GM12878 (cell line): ENCODE measurements around the gene SHMT2. TPM values are rescaled to one million over a fixed set of nuclear protein-coding genes. Genes with fewer than 3 reads are reported as not detected.
"Not testable (repeated sequence)": the region's sequence is repeated elsewhere in the genome, so short reads cannot be mapped to it uniquely, and the experiment has no call there.

Source experiments
- ATAC-seq: fragments of 200-7000 bp; cut with Tn5 transposase; 3 replicates; pipeline ENCODE4 v1.9.1; 2020; ENCODE audit warnings: mild to moderate bottlenecking, moderate library complexity
- BruUV-seq: library from RNA; stranded (reverse); fragments of 400-500 nt; replicated peaks from 2 replicates; lab custom pipeline; 2021; lab: Mats Ljungman, UMichigan
- CTCF ChIA-PET: fragments of 300-600 bp; sonication (Branson Sonifier 250); formaldehyde crosslinking; extraction: SDS; loops from one replicate; lab custom pipeline; 2021; ENCODE audit warnings: inconsistent platforms; lab: Yijun Ruan, JAX
- POLR2A ChIA-PET: fragments of 350-600 bp; formaldehyde crosslinking; extraction: SDS; loops from one replicate; lab custom pipeline; 2021; ENCODE audit warnings: inconsistent platforms; lab: Charles Lee
- RAD21 ChIA-PET: fragments of 300-600 bp; sonication (Branson Sonifier 250); formaldehyde crosslinking; loops from one replicate; lab custom pipeline; 2023; ENCODE audit warnings: antibody characterized with exemption; ENCODE audit not compliant: unreplicated experiment; lab: Charles Lee
- SMC1A ChIA-PET: fragments of 300-600 bp; sonication (Branson Sonifier 250); formaldehyde crosslinking; loops from one replicate; lab custom pipeline; 2023; ENCODE audit not compliant: unreplicated experiment, uncharacterized antibody; lab: Charles Lee
- DNase-seq: peaks from one replicate; pipeline ENCODE4 v3.0.0-alpha.2; 2011; ENCODE audit warnings: low read depth, low spot score
- FAIRE-seq: peaks from 3 replicates; lab custom pipeline; 2011; peaks lifted over from hg19 to GRCh38; lab: Jason Lieb, UNC
- H2AFZ ChIP-seq: 2 replicates; pipeline ENCODE4 v1.6.0; 2011; ENCODE audit warnings: low read depth, low read length, control low read depth; ENCODE audit not compliant: control insufficient read depth
- H3K27ac ChIP-seq: 2 replicates; pipeline ENCODE4 v1.5.1; 2011; ENCODE audit warnings: control low read depth; ENCODE audit not compliant: control insufficient read depth, insufficient read depth
- H3K27me3 ChIP-seq, 2 experiments: replicated peaks in 1 of 2; 2 replicates each; pipeline versions ENCODE4 v1.6.0 to v1.6.1; 2011; ENCODE audit warnings: low read length in 1 of 2; ENCODE audit not compliant: control insufficient read depth in 2 of 2, insufficient read depth in 2 of 2
- H3K36me3 ChIP-seq, 2 experiments: 2 replicates each; pipeline ENCODE4 v1.5.1; 2011; ENCODE audit warnings: low read length in 1 of 2; ENCODE audit not compliant: control insufficient read depth in 2 of 2, insufficient read depth in 2 of 2
- H3K4me1 ChIP-seq: 2 replicates; pipeline ENCODE4 v1.6.1; 2011; ENCODE audit warnings: mild to moderate bottlenecking, low read length, moderate library complexity, mixed read lengths; ENCODE audit not compliant: control insufficient read depth, insufficient read depth
- H3K4me2 ChIP-seq: 2 replicates; pipeline ENCODE4 v1.6.0; 2011; ENCODE audit warnings: control low read depth; ENCODE audit not compliant: control insufficient read depth, insufficient read depth
- H3K4me3 ChIP-seq: fragments of 200-600 bp; sonication (generic); 2 replicates; pipeline ENCODE4 v1.5.1; 2016
- H3K79me2 ChIP-seq: 2 replicates; pipeline ENCODE4 v1.6.0; 2011; ENCODE audit warnings: low read length; ENCODE audit not compliant: control insufficient read depth, insufficient read depth
- H3K9ac ChIP-seq: 2 replicates; pipeline ENCODE4 v1.8.0; 2011; ENCODE audit warnings: low read length, control low read depth, mixed read lengths; ENCODE audit not compliant: control insufficient read depth, insufficient read depth
- H3K9me3 ChIP-seq: replicated peaks from 3 replicates; pipeline ENCODE4 v1.5.1; 2011; ENCODE audit warnings: mild to moderate bottlenecking, low read length; ENCODE audit not compliant: control insufficient read depth, insufficient read depth
- H4K20me1 ChIP-seq: 2 replicates; pipeline ENCODE4 v1.6.0; 2011; ENCODE audit not compliant: control insufficient read depth, insufficient read depth
- CHD2 ChIP-seq: IDR thresholded peaks from 2 replicates; pipeline ENCODE4 v1.6.1; 2011; ENCODE audit warnings: low read depth, low read length, improper control_type of control experiment, borderline replicate concordance
- EP300 ChIP-seq, 2 experiments: fragments of 150-350 bp in 1 of 2; IDR thresholded peaks; 2 replicates each; pipeline ENCODE4 v1.6.1; 2011 to 2012; ENCODE audit warnings: low read depth in 2 of 2, low read length in 2 of 2, borderline replicate concordance in 1 of 2, improper control_type of control experiment in 1 of 2, inconsistent platforms in 1 of 2; ENCODE audit not compliant: control insufficient read depth in 1 of 2
- IKZF2 ChIP-seq, 2 experiments: fragments of 450-650 bp; IDR thresholded peaks; 2 replicates each; pipeline ENCODE4 v1.6.1; 2017; ENCODE audit warnings: mild to moderate bottlenecking in 2 of 2, moderate library complexity in 2 of 2
- PML ChIP-seq: IDR thresholded peaks from 2 replicates; pipeline ENCODE4 v1.6.1; 2012; ENCODE audit warnings: low read length, inconsistent platforms
- SP1 ChIP-seq: IDR thresholded peaks from one replicate; pipeline ENCODE4 v1.6.1; 2011; ENCODE audit warnings: low read depth, low read length
- WGBS: methylation state at CpG from one replicate; pipeline ENCODE4 v1.1.6; 2016; ENCODE audit warnings: low lambda C conversion rate; ENCODE audit not compliant: insufficient replicate concordance, insufficient coverage; ENCODE audit errors: missing lambda C conversion rate; 5-methylcytosine and 5-hydroxymethylcytosine counted together
- in situ Hi-C: fragments of 300-500 bp; cut with MboI; formaldehyde crosslinking; loops from 9 replicates; pipeline ENCODE4 v1.14.3; 2018; ENCODE audit warnings: mixed read lengths
- intact Hi-C: fragments of 100-400 bp; cut with micrococcal nuclease; formaldehyde crosslinking; loops from one replicate; pipeline ENCODE4 v1.14.2; 2022; ENCODE audit not compliant: unreplicated experiment
- microRNA counts: library from miRNA; unstranded; fragments of <30 nt; microRNA quantifications from one replicate; lab custom pipeline; 2016
- microRNA-seq: library from miRNA; unstranded; fragments of <30 nt; microRNA quantifications from one replicate; pipeline ENCODE4, GENCODE V29; 2018
- polyA plus RNA-seq, 11 experiments: library from polyadenylated mRNA; depleted of rRNA in 4 of 11; unstranded in 6 of 11; stranded (reverse) in 5 of 11; fragments of >200 nt; fragmentation: Nextera tagmentation in 4 of 11; fragmentation: Illumina TruSeq in 1 of 11; extraction: Ambion mirVana in 4 of 11; extraction: Trizol in 1 of 11; gene quantifications; 1 replicate in 1 of 11; 2 replicates in 10 of 11; pipeline versions ENCODE4 v1.2.1 to v1.2.3, GENCODE V29; 2011 to 2016; ENCODE audit warnings: inconsistent platforms in 2 of 11, missing spikeins in 2 of 11, low read depth in 1 of 11
- small RNA-seq: library from RNA; depleted of rRNA; stranded (forward); fragments of <200 nt; gene quantifications from one replicate; pipeline ENCODE3, GENCODE V24; 2014
- total RNA-seq, 4 experiments: library from RNA; depleted of rRNA in 3 of 4; stranded (reverse); fragments of >200 nt in 3 of 4; fragmentation: Illumina TruSeq in 1 of 4; extraction: Trizol in 1 of 4; gene quantifications; 2 replicates each; pipeline versions ENCODE4 v1.2.1 to v1.2.3, GENCODE V29; 2013 to 2021
- TF ChIP-seq, protein P1 (sequence below): IDR thresholded peaks from 2 replicates; pipeline ENCODE4 v1.6.1; 2012; ENCODE audit warnings: mild to moderate bottlenecking, low read depth, low read length

SHMT2 gene
- total and polyA plus RNA-seq, 10 of the 15 experiments (the other 5 are each of a cell fraction or from before 2014, with no cell fraction given), result 57.0 to 292 (median 186) TPM

DNA sequence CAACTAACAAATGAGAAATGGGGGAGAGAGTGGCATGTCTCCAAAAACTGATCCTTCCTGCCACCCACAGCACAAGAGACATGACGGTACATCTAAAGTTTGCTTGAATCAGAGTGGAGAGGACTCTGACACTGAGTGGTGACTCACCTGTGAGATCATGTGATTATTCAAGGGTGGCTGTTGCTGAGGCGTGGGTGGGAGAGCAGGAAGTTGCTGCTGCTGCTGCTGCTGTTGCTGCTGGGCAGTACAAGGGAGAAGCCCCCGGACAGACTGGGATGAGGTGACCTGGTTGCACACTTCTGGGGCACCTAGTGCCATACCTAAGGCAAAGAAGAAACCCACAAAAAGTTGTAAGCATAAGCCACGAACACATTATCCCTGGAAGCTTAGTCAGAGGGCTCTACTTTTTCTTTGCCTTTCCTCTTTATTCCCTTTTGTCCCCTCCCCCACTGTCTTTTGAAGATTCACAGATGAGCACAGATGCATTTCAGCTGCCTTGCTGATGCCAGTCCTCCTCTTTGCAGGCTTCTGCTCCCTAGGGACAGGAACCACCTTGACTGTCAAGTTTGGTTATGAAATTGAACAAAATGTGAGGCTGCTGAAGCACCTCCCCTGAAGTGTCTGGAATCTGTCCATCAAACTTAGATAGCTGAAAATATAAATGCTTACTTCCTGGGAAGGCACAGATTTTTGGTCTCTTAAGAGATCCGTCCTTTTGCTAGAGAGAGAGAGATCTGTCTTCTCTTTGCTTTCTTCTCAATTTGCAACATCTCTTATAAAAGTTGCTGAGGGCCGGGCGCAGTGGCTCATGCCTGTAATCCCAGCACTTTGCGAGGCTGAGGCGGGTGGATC, 50.9 kb downstream of the SHMT2 start (continued):
- TF ChIP-seq IKZF2 (IDR thresholded peaks at IDR 0.05) (peak; percentile 47 to 72; a peak in 3 of 4 replicates), EP300 (IDR thresholded peaks at IDR 0.05; ENCODE audit: borderline replicate concordance in 1 of 2, control insufficient read depth in 1 of 2, low read depth in 2 of 2, low read length in 2 of 2) (0 out of 4 replicates have a peak, but pooled peaks of 1 of the 2 experiments have one; percentile 6), CHD2 (0 out of 2 replicates have a peak, but pooled peaks have one; percentile 13), SP1 (peak; percentile 52), PML (0 out of 2 replicates have a peak, but pooled peaks have one; percentile 41)
- TF ChIP-seq, protein P1, sequence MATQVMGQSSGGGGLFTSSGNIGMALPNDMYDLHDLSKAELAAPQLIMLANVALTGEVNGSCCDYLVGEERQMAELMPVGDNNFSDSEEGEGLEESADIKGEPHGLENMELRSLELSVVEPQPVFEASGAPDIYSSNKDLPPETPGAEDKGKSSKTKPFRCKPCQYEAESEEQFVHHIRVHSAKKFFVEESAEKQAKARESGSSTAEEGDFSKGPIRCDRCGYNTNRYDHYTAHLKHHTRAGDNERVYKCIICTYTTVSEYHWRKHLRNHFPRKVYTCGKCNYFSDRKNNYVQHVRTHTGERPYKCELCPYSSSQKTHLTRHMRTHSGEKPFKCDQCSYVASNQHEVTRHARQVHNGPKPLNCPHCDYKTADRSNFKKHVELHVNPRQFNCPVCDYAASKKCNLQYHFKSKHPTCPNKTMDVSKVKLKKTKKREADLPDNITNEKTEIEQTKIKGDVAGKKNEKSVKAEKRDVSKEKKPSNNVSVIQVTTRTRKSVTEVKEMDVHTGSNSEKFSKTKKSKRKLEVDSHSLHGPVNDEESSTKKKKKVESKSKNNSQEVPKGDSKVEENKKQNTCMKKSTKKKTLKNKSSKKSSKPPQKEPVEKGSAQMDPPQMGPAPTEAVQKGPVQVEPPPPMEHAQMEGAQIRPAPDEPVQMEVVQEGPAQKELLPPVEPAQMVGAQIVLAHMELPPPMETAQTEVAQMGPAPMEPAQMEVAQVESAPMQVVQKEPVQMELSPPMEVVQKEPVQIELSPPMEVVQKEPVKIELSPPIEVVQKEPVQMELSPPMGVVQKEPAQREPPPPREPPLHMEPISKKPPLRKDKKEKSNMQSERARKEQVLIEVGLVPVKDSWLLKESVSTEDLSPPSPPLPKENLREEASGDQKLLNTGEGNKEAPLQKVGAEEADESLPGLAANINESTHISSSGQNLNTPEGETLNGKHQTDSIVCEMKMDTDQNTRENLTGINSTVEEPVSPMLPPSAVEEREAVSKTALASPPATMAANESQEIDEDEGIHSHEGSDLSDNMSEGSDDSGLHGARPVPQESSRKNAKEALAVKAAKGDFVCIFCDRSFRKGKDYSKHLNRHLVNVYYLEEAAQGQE, result 0 out of 2 replicates have a peak, but pooled peaks have one; percentile 10

DNA sequence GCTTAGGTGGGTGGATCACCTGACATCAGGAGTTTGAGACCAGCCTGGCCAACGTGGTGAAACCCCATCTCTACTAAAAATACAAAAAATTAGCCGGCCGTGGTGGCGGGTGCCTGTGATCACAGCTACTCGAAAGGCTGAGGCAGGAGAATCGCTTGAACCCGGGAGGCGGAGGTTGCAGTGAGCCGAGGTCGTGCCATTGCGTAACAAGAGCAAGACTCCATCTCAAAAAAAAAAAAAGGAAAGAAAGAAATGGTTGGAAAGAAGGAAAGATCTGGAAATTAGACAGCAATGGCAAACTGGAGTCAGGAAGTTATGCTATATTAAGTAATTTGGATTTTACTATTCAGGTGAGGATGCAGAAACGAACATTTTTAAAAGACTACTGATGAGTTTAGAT, 52.6 kb downstream of the SHMT2 start:
- in situ Hi-C loops, intact Hi-C loops: not testable (repeated sequence)

More for the DNA sequence above, 52.6 kb downstream of the SHMT2 start:
- H3K27me3 ChIP-seq, H3K9me3 ChIP-seq, DNase-seq, H3K4me3 ChIP-seq, H3K27ac ChIP-seq, FAIRE-seq, H4K20me1 ChIP-seq, H3K4me2 ChIP-seq, RAD21 ChIA-PET, H3K79me2 ChIP-seq, H2AFZ ChIP-seq, H3K9ac ChIP-seq, BruUV-seq, ATAC-seq, H3K36me3 ChIP-seq: not testable (repeated sequence)
- ChIA-PET SMC1A (interaction anchor here (1.8 kb wide), 1 partner anchor 171 kb away, joined by 8 read pairs; no protein-coding TSS in a partner anchor), CTCF (interaction anchor here (1.1 to 3.9 kb wide), 2 partner anchors 136 to 171 kb away, joined by 3 to 25 read pairs; partner anchors contain the start of gene INHBE), POLR2A (interaction anchor here (0.7 to 1.2 kb wide), 2 partner anchors 11 to 75 kb away, joined by 3 read pairs; no protein-coding TSS in a partner anchor)
- 87% methylated on average over 8 of the region's 12 CpGs for WGBS
- peaks cover 12% of the 10 kb centered on the region for H3K4me1 ChIP-seq

MicroRNAs encoded within 50 kb of the gene (microRNA counts, 767-probe panel; counts per million panel counts)
- microRNA hsa-miR-1228-3p (lab: Ali Mortazavi, UCI), result 1,512 counts per million, percentile 58 among the panel's probes with 10 or more counts

Small RNA genes lying within 50 kb of the gene (microRNA-seq; reads per million reads assigned to microRNA genes)
- not detected for gene MIR1228

Small RNA genes lying within 50 kb of the gene (small RNA-seq; reads per million reads assigned to genes)
- not detected for gene MIR1228

Other genes with a start within 250 kb of the SHMT2 start
Only the 7 nearest of the 14 such genes appear.
- gene NEMP1, start 150.9 kb upstream of the SHMT2 start, total RNA-seq (2014; rRNA removed), result 19.7 and 22.6 TPM in 2 replicates
- gene NEMP1, start 150.9 kb upstream of the SHMT2 start, total RNA-seq (2014; rRNA removed; fragmentation: Illumina TruSeq; extraction: Trizol), result 17.7 and 19.7 TPM in 2 replicates
- 20.7 and 20.8 TPM in 2 replicates for gene NEMP1, start 150.9 kb upstream of the SHMT2 start, total RNA-seq (2021)
- gene NEMP1, start 150.9 kb upstream of the SHMT2 start, polyA plus RNA-seq (2011; rRNA removed), result 45.9 and 61.7 TPM in 2 replicates
- 24.9 and 30.5 TPM in 2 replicates for gene NEMP1, start 150.9 kb upstream of the SHMT2 start, polyA plus RNA-seq (2014; fragmentation: Illumina TruSeq; extraction: Trizol)
- 1 to 10 TPM; 4.0 to 4.7 TPM for gene NEMP1, start 150.9 kb upstream of the SHMT2 start, polyA plus RNA-seq (2014; fragmentation: Nextera tagmentation; extraction: Ambion mirVana)
- 17.8 and 20.6 TPM in 2 replicates for gene NEMP1, start 150.9 kb upstream of the SHMT2 start, polyA plus RNA-seq (2014; rRNA removed)
- 10 to 100 TPM; 18.2 to 20.0 TPM for gene NEMP1, start 150.9 kb upstream of the SHMT2 start, polyA plus RNA-seq (2016; fragmentation: Nextera tagmentation; extraction: Ambion mirVana)
- gene NAB2, start 140.6 kb upstream of the SHMT2 start, total RNA-seq (2014; rRNA removed), result 28.4 and 30.1 TPM in 2 replicates
- gene NAB2, start 140.6 kb upstream of the SHMT2 start, total RNA-seq (2014; rRNA removed; fragmentation: Illumina TruSeq; extraction: Trizol), result 13.0 and 13.6 TPM in 2 replicates
- 28.2 and 28.5 TPM in 2 replicates for gene NAB2, start 140.6 kb upstream of the SHMT2 start, total RNA-seq (2021)
- 25.2 and 35.2 TPM in 2 replicates for gene NAB2, start 140.6 kb upstream of the SHMT2 start, polyA plus RNA-seq (2011; rRNA removed)
- 7.9 and 17.0 TPM in 2 replicates for gene NAB2, start 140.6 kb upstream of the SHMT2 start, polyA plus RNA-seq (2014; fragmentation: Illumina TruSeq; extraction: Trizol)
- 1 to 10 TPM in 1 of 2 experiments, under 1 TPM in 1; 0.35 to 1.0 TPM for gene NAB2, start 140.6 kb upstream of the SHMT2 start, polyA plus RNA-seq (2014; fragmentation: Nextera tagmentation; extraction: Ambion mirVana)
- gene NAB2, start 140.6 kb upstream of the SHMT2 start, polyA plus RNA-seq (2014; rRNA removed), result 28.0 and 28.6 TPM in 2 replicates
- gene NAB2, start 140.6 kb upstream of the SHMT2 start, polyA plus RNA-seq (2016; fragmentation: Nextera tagmentation; extraction: Ambion mirVana), result 1 to 10 TPM; 3.6 to 5.8 TPM
- 100 and 101 TPM in 2 replicates for gene STAT6, start 118.3 kb upstream of the SHMT2 start, total RNA-seq (2014; rRNA removed)
- gene STAT6, start 118.3 kb upstream of the SHMT2 start, total RNA-seq (2014; rRNA removed; fragmentation: Illumina TruSeq; extraction: Trizol), result 79.0 and 79.9 TPM in 2 replicates
- gene STAT6, start 118.3 kb upstream of the SHMT2 start, total RNA-seq (2021), result 146 and 163 TPM in 2 replicates
- gene STAT6, start 118.3 kb upstream of the SHMT2 start, polyA plus RNA-seq (2011; rRNA removed), result 107 and 176 TPM in 2 replicates
- 161 and 168 TPM in 2 replicates for gene STAT6, start 118.3 kb upstream of the SHMT2 start, polyA plus RNA-seq (2014; fragmentation: Illumina TruSeq; extraction: Trizol)
- 10 to 100 TPM; 14.2 to 17.3 TPM for gene STAT6, start 118.3 kb upstream of the SHMT2 start, polyA plus RNA-seq (2014; fragmentation: Nextera tagmentation; extraction: Ambion mirVana)
- gene STAT6, start 118.3 kb upstream of the SHMT2 start, polyA plus RNA-seq (2014; rRNA removed), result 153 and 157 TPM in 2 replicates
- gene STAT6, start 118.3 kb upstream of the SHMT2 start, polyA plus RNA-seq (2016; fragmentation: Nextera tagmentation; extraction: Ambion mirVana), result 10 to 100 TPM; 61.0 to 63.3 TPM
- gene LRP1, start 101.2 kb upstream of the SHMT2 start, total RNA-seq (2014; rRNA removed), result under 0.01 and 0.05 TPM in 2 replicates
- gene LRP1, start 101.2 kb upstream of the SHMT2 start, total RNA-seq (2014; rRNA removed; fragmentation: Illumina TruSeq; extraction: Trizol), result 0.05 and 0.18 TPM in 2 replicates
- 0.93 and 1.1 TPM in 2 replicates for gene LRP1, start 101.2 kb upstream of the SHMT2 start, total RNA-seq (2021)
- gene LRP1, start 101.2 kb upstream of the SHMT2 start, polyA plus RNA-seq (2011; rRNA removed), result 0.24 TPM in 2 replicates
- gene LRP1, start 101.2 kb upstream of the SHMT2 start, polyA plus RNA-seq (2014; fragmentation: Illumina TruSeq; extraction: Trizol), result 0.03 and 0.07 TPM in 2 replicates
- not detected for gene LRP1, start 101.2 kb upstream of the SHMT2 start, polyA plus RNA-seq (2014; fragmentation: Nextera tagmentation; extraction: Ambion mirVana)
- 0.09 and 0.29 TPM in 2 replicates for gene LRP1, start 101.2 kb upstream of the SHMT2 start, polyA plus RNA-seq (2014; rRNA removed)
- under 1 TPM; 0.23 to 0.28 TPM for gene LRP1, start 101.2 kb upstream of the SHMT2 start, polyA plus RNA-seq (2016; fragmentation: Nextera tagmentation; extraction: Ambion mirVana)
- gene LRP1-AS, start 82.1 kb upstream of the SHMT2 start, total RNA-seq (2014; rRNA removed), result not detected in 2 replicates
- not detected in 2 replicates for gene LRP1-AS, start 82.1 kb upstream of the SHMT2 start, total RNA-seq (2014; rRNA removed; fragmentation: Illumina TruSeq; extraction: Trizol)
- gene LRP1-AS, start 82.1 kb upstream of the SHMT2 start, total RNA-seq (2021), result not detected in 2 replicates
- gene LRP1-AS, start 82.1 kb upstream of the SHMT2 start, polyA plus RNA-seq (2011; rRNA removed), result not detected in 2 replicates
- gene LRP1-AS, start 82.1 kb upstream of the SHMT2 start, polyA plus RNA-seq (2014; fragmentation: Illumina TruSeq; extraction: Trizol), result not detected in 2 replicates
- gene LRP1-AS, start 82.1 kb upstream of the SHMT2 start, polyA plus RNA-seq (2014; fragmentation: Nextera tagmentation; extraction: Ambion mirVana), result not detected
- gene LRP1-AS, start 82.1 kb upstream of the SHMT2 start, polyA plus RNA-seq (2014; rRNA removed), result not detected in 2 replicates
- not detected for gene LRP1-AS, start 82.1 kb upstream of the SHMT2 start, polyA plus RNA-seq (2016; fragmentation: Nextera tagmentation; extraction: Ambion mirVana)
- gene NXPH4, start 12.9 kb upstream of the SHMT2 start, total RNA-seq (2014; rRNA removed), result not detected in 2 replicates
- not detected in 2 replicates for gene NXPH4, start 12.9 kb upstream of the SHMT2 start, total RNA-seq (2014; rRNA removed; fragmentation: Illumina TruSeq; extraction: Trizol)
- gene NXPH4, start 12.9 kb upstream of the SHMT2 start, total RNA-seq (2021), result 0.19 and 0.26 TPM in 2 replicates
- not detected in 2 replicates for gene NXPH4, start 12.9 kb upstream of the SHMT2 start, polyA plus RNA-seq (2011; rRNA removed)
- gene NXPH4, start 12.9 kb upstream of the SHMT2 start, polyA plus RNA-seq (2014; fragmentation: Illumina TruSeq; extraction: Trizol), result 0.03 TPM in 1 of 2 replicates, not detected in the other
- not detected for gene NXPH4, start 12.9 kb upstream of the SHMT2 start, polyA plus RNA-seq (2014; fragmentation: Nextera tagmentation; extraction: Ambion mirVana)
- not detected in 2 replicates for gene NXPH4, start 12.9 kb upstream of the SHMT2 start, polyA plus RNA-seq (2014; rRNA removed)
- gene NXPH4, start 12.9 kb upstream of the SHMT2 start, polyA plus RNA-seq (2016; fragmentation: Nextera tagmentation; extraction: Ambion mirVana), result not detected
- 2.7 and 3.6 TPM in 2 replicates for gene STAC3, start 21.5 kb downstream of the SHMT2 start, total RNA-seq (2014; rRNA removed)
- gene STAC3, start 21.5 kb downstream of the SHMT2 start, total RNA-seq (2014; rRNA removed; fragmentation: Illumina TruSeq; extraction: Trizol), result 3.3 and 4.0 TPM in 2 replicates
- 5.5 and 5.7 TPM in 2 replicates for gene STAC3, start 21.5 kb downstream of the SHMT2 start, total RNA-seq (2021)
- 8.8 and 10.4 TPM in 2 replicates for gene STAC3, start 21.5 kb downstream of the SHMT2 start, polyA plus RNA-seq (2011; rRNA removed)
- 9.8 and 9.9 TPM in 2 replicates for gene STAC3, start 21.5 kb downstream of the SHMT2 start, polyA plus RNA-seq (2014; fragmentation: Illumina TruSeq; extraction: Trizol)
- gene STAC3, start 21.5 kb downstream of the SHMT2 start, polyA plus RNA-seq (2014; fragmentation: Nextera tagmentation; extraction: Ambion mirVana), result under 1 TPM; 0.49 to 0.55 TPM
- 8.3 and 9.4 TPM in 2 replicates for gene STAC3, start 21.5 kb downstream of the SHMT2 start, polyA plus RNA-seq (2014; rRNA removed)
- 1 to 10 TPM; 1.7 to 2.1 TPM for gene STAC3, start 21.5 kb downstream of the SHMT2 start, polyA plus RNA-seq (2016; fragmentation: Nextera tagmentation; extraction: Ambion mirVana)